ENCODE measurements around the gene GRK5.

Gene GRK5

GRCh38 chr10:119302591-119303253 lies 95.4 kb downstream of the GRK5 start:
- no peak for DNase-seq

- no peak for DNase-seq
Measured at GRCh38 chr10:119303886-119304285, 96.5 kb downstream of the GRK5 start.

GRCh38 chr10:119304541-119304940 lies 97.2 kb downstream of the GRK5 start:
- no peak for DNase-seq

GRCh38 chr10:119305860-119306513 lies 98.6 kb downstream of the GRK5 start:
- DNase-seq = no peak

GRCh38 chr10:119306514-119306951 lies 99.2 kb downstream of the GRK5 start:
- DNase-seq = no peak

GRCh38 chr10:119306986-119307392 lies 99.6 kb downstream of the GRK5 start:
- no peak for DNase-seq

- no peak for DNase-seq
Measured at GRCh38 chr10:119308089-119308488, 100.7 kb downstream of the GRK5 start.

- no peak for DNase-seq
Measured at GRCh38 chr10:119308551-119309422, 101.4 kb downstream of the GRK5 start.

GRCh38 chr10:119309423-119309770 lies 102.0 kb downstream of the GRK5 start:
- no peak for DNase-seq

GRCh38 chr10:119310806-119311205 lies 103.4 kb downstream of the GRK5 start:
- no peak for DNase-seq

GRCh38 chr10:119312241-119312640 lies 104.9 kb downstream of the GRK5 start:
- DNase-seq = no peak

- DNase-seq = no peak
Measured at GRCh38 chr10:119313024-119313423, 105.7 kb downstream of the GRK5 start.

- DNase-seq = no peak
Measured at GRCh38 chr10:119313644-119314043, 106.3 kb downstream of the GRK5 start.

GRCh38 chr10:119314061-119314460 lies 106.7 kb downstream of the GRK5 start:
- no peak for DNase-seq

GRCh38 chr10:119314486-119314885 lies 107.1 kb downstream of the GRK5 start:
- DNase-seq = no peak

GRCh38 chr10:119315128-119316001 lies 108.0 kb downstream of the GRK5 start:
- DNase-seq = no peak

GRCh38 chr10:119316002-119316358 lies 108.6 kb downstream of the GRK5 start:
- no peak for DNase-seq

GRCh38 chr10:119316729-119317097 lies 109.3 kb downstream of the GRK5 start:
- DNase-seq = no peak

- DNase-seq = no peak
Measured at GRCh38 chr10:119318411-119319160, 111.2 kb downstream of the GRK5 start.

GRCh38 chr10:119319161-119319919 lies 112.0 kb downstream of the GRK5 start:
- no peak for DNase-seq

GRCh38 chr10:119319920-119320258 lies 112.5 kb downstream of the GRK5 start:
- DNase-seq = no peak

GRCh38 chr10:119320981-119321380 lies 113.6 kb downstream of the GRK5 start:
- no peak for DNase-seq
